K562 (cell line): ENCODE data around the gene FOXO3. TPM values are rescaled to one million over a fixed set of nuclear protein-coding genes. Genes with fewer than 3 reads are reported as not detected.

Experiments used
- BHLHE40 ChIP-seq: IDR thresholded peaks from 2 replicates; pipeline ENCODE4 v1.6.1; 2011; ENCODE audit warnings: low read length, improper control_type of control experiment
- CHD7 ChIP-seq: fragments of 200-600 bp; sonication (generic); IDR thresholded peaks from one replicate; pipeline ENCODE4 v1.6.1; 2012; ENCODE audit warnings: mild to moderate bottlenecking, low read depth, low read length, inconsistent platforms
- polyA plus RNA-seq, 8 experiments: library from polyadenylated mRNA; depleted of rRNA in 4 of 8; stranded (reverse) in 5 of 8; unstranded in 3 of 8; fragments of >200 nt; fragmentation: Nextera tagmentation in 2 of 8; fragmentation: Illumina TruSeq in 1 of 8; extraction: Ambion mirVana in 2 of 8; extraction: Trizol in 1 of 8; gene quantifications; 2 replicates each; pipeline versions ENCODE4 v1.2.1 to v1.2.3, GENCODE V29; 2011 to 2014; ENCODE audit warnings: inconsistent platforms in 1 of 8, missing spikeins in 1 of 8
- total RNA-seq, 7 experiments: library from RNA; depleted of rRNA in 6 of 7; stranded (reverse); fragments of >200 nt in 6 of 7; fragmentation: Illumina TruSeq in 2 of 7; extraction: Trizol in 2 of 7; gene quantifications; 2 replicates each; pipeline versions ENCODE4 v1.2.1 to v1.2.3, GENCODE V29; 2011 to 2021; ENCODE audit warnings: low replicate concordance in 1 of 7

The FOXO3 gene
- total and polyA plus RNA-seq, 9 of the 15 experiments (the other 6 are each of a cell fraction or from before 2014, with no cell fraction given) = 3.0 to 14.6 (median 6.0) TPM

- no peak for TF ChIP-seq CHD7
- no peak for TF ChIP-seq BHLHE40
Observed at GRCh38 chr6:108582618-108583017, 21.9 kb downstream of the FOXO3 start (continued).
